IMR-90 (cell line): ENCODE data around the gene ANG.

ENCODE experiments used
- BHLHE40 ChIP-seq: fragments of 150-350 bp; IDR thresholded peaks from 2 replicates; pipeline ENCODE4 v1.6.1; 2016; ENCODE audit warnings: mild to moderate bottlenecking, low read depth, low read length
- CEBPB ChIP-seq: IDR thresholded peaks from 2 replicates; pipeline ENCODE4 v1.6.1; 2012; ENCODE audit warnings: low read depth, low read length, improper control_type of control experiment
- CHD1 ChIP-seq: IDR thresholded peaks from 2 replicates; pipeline ENCODE4 v1.6.1; 2012; ENCODE audit warnings: low read depth, low read length, improper control_type of control experiment
- FOS ChIP-seq: fragments of 150-350 bp; IDR thresholded peaks from 2 replicates; pipeline ENCODE4 v1.6.1; 2016; ENCODE audit warnings: low read depth, low read length
- NFE2L2 ChIP-seq: fragments of 150-350 bp; IDR thresholded peaks from 2 replicates; pipeline ENCODE4 v1.6.1; 2016; ENCODE audit warnings: low read depth, mild to moderate bottlenecking, low read length
- RAD21 ChIP-seq: IDR thresholded peaks from 2 replicates; pipeline ENCODE4 v1.6.1; 2012; ENCODE audit warnings: low read length, improper control_type of control experiment
- SMC3 ChIP-seq: fragments of 150-350 bp; IDR thresholded peaks from 2 replicates; pipeline ENCODE4 v1.6.1; 2016; ENCODE audit warnings: low read depth, mild to moderate bottlenecking, antibody characterized with exemption, low read length, moderate library complexity

DNA sequence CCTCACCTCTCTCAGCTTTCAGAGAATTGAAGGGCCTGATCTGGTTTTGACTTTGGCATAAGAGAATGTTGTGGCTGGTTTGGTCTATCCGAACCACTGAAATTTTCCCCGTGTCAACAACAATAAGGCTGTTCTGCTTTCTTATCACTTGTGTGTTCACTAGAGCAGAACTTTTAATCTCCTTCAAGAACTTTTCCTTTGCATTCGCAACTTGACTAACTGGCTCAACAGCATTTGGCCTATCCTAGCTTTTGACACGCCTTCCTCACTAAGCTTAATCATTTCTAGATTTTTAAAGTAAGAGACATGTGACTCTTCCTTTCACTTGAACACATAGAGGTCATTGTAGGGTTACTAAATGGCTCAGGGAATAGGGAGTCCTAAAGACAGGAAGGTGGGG is 31.2 kb downstream of the ANG start:
- TF ChIP-seq CEBPB (no peak), FOS (no peak), RAD21 (no peak), NFE2L2 (no peak), SMC3 (no peak), BHLHE40 (no peak), CHD1 (no peak)
